Measurements from ENCODE around the gene STAT3.

GRCh38 chr17:42274812-42275526 lies 113.3 kb downstream of the STAT3 start:
- TF ChIP-seq POLR2AphosphoS5 (IDR thresholded peaks at IDR 0.05; ENCODE audit: insufficient read depth in 1 of 2, low read depth in 1 of 2) (no peak), POLR2A (IDR thresholded peaks at IDR 0.05) (no peak), CTCF (IDR thresholded peaks at IDR 0.05) (no peak)
